Gastrocnemius medialis (tissue), 4 donors: Measurements from ENCODE around the gene PAGE2. TPM values are rescaled to one million over a fixed set of nuclear protein-coding genes. Genes with fewer than 3 reads are reported as not detected.
"Not testable (repeated sequence)": the region's sequence is repeated elsewhere in the genome, so short reads cannot be mapped to it uniquely, and the experiment has no call there.

Experiments used
- ATAC-seq, 2 donors: fragments of 150-250 bp; one replicate each; pipeline ENCODE4 v1.9.1; 2016
- DNase-seq, 2 donors: peaks; one replicate each; pipeline ENCODE4 v3.0.0-alpha.2; 2019
- H3K27ac ChIP-seq, 4 donors: fragments of 200-600 bp; sonication (generic); 1 replicate in 1 of 4; 2 replicates in 3 of 4; pipeline ENCODE4 v1.5.1; 2016 to 2018; ENCODE audit warnings: mild to moderate bottlenecking in 2 of 4, moderate library complexity in 1 of 4
- H3K27me3 ChIP-seq, 3 donors: fragments of 200-600 bp; sonication (generic) in 2 of 3; 1 replicate in 1 of 3; 2 replicates in 2 of 3; pipeline versions ENCODE4 v1.5.1 to v1.6.0; 2016 to 2019; ENCODE audit warnings: mild to moderate bottlenecking in 1 of 3, moderate library complexity in 1 of 3
- H3K36me3 ChIP-seq, 2 donors: fragments of 200-600 bp; sonication (generic) in 1 of 2; one replicate each; pipeline ENCODE4 v1.5.1; 2017 to 2018
- H3K4me1 ChIP-seq, 2 donors: fragments of 200-600 bp; sonication (generic) in 1 of 2; one replicate each; pipeline ENCODE4 v1.5.1; 2016 to 2017; ENCODE audit warnings: mild to moderate bottlenecking in 2 of 2
- H3K4me3 ChIP-seq, 4 donors: fragments of 200-600 bp; sonication (generic) in 3 of 4; 1 replicate in 1 of 4; 2 replicates in 3 of 4; pipeline ENCODE4 v1.5.1; 2016 to 2019; ENCODE audit warnings: mild to moderate bottlenecking in 2 of 4
- H3K9me3 ChIP-seq, 3 donors: fragments of 200-600 bp; sonication (generic) in 2 of 3; 1 replicate in 1 of 3; 2 replicates in 2 of 3; pipeline ENCODE4 v1.5.1; 2016 to 2019
- CTCF ChIP-seq, 5 experiments: fragments of 450-650 bp in 3 of 5; fragments of 200-600 bp in 2 of 5; sonication (generic) in 2 of 5; IDR thresholded peaks in 4 of 5; conservative IDR thresholded peaks in 1 of 5; 1 replicate in 4 of 5; 2 replicates in 1 of 5; pipeline ENCODE4 v1.5.1; 2016 to 2019; ENCODE audit warnings: antibody characterized with exemption in 5 of 5, mild to moderate bottlenecking in 3 of 5, moderate library complexity in 3 of 5
- POLR2A ChIP-seq, 2 donors: fragments of 450-650 bp; IDR thresholded peaks; one replicate each; pipeline ENCODE4 v1.6.1; 2017; ENCODE audit warnings: antibody characterized with exemption in 2 of 2, mild to moderate bottlenecking in 2 of 2, moderate library complexity in 2 of 2
- in situ Hi-C, 4 donors: fragments of 200-750 bp; cut with MboI; loops; one replicate each; pipeline versions ENCODE4 v1.15.0 to v1.8.0; 2017; ENCODE audit warnings: low sequenced_read_pairs in 4 of 4
- intact Hi-C: fragments of 100-400 bp; cut with DNase I; formaldehyde crosslinking; loops from one replicate; pipeline ENCODE4 v1.15.1; 2023; ENCODE audit warnings: low total_unique reads
- total RNA-seq, 4 donors: library from RNA; depleted of rRNA; stranded (reverse); fragments of >200 nt; gene quantifications; one replicate each; pipeline versions ENCODE4 v1.1.0 to v1.2.3, GENCODE V29; 2016

The PAGE2 gene
- not detected for total RNA-seq

DNA sequence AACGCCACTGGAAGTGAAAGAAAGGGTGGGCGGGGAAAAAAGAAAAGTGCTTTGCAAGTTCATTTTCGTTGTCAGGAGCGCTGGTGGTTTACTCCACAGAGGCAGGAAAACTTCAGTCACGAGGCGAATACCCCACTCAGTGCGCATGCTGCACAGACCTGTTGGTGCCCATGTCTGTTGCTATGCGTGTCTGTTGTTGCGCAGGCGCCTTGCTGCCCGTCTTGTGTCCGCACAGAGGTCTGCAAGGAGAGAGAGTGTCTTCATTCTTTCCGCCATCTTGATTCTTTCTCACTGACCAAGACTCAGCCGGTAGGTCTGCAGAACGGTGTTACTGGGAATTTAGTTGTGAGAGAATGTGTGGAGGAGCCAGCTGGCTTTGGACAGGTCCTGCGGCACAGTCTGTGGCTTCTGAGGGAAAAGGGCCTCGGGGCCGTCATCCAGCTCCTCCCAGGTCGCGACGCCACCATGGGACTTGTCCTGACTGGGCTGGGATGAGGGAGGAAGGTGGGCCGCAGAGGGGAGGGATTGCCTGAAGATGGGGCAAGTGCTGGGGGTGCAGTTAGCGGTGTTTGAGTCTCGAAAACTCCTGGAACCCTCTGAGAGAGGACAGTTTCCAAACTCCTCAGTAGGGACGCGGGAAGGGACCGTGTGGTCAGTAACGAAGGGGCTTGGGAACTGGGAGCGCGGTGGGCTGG lies at the start of gene PAGE2:
Gene PAGE2, plus strand, starts transcription at position 224 of the 695 bp plus-strand sequence. CDS start 1,003 bp downstream, outside the sequence.
- intact Hi-C loops = no loop called here
- Histone ChIP-seq H3K4me3 (no peak within 1 kb of the TSS), H3K36me3 (no peaks in the 10 kb centered on the region), H3K4me1 (no peaks in the 10 kb centered on the region), H3K9me3 (peaks cover 0 to 4% (median 0%) of the 10 kb centered on the region in 3 donors), H3K27me3 (no peaks in the 10 kb centered on the region), H3K27ac (no peak within 1 kb of the TSS)
- TF ChIP-seq CTCF (IDR thresholded peaks at IDR 0.05 in 4 of 5, conservative IDR thresholded peaks at IDR 0.05 in 1 of 5) (no peak), POLR2A (IDR thresholded peaks at IDR 0.05) (no peak)
- DNase-seq = no peak
- in situ Hi-C loops = no loop called here
- no peak for ATAC-seq

- H3K4me3 ChIP-seq = no peak overlapping the region
- intact Hi-C loops = no loop called here
- H3K4me1 ChIP-seq = no peaks in the 10 kb centered on the region
- H3K9me3 ChIP-seq = no peaks in the 10 kb centered on the region
- no peak for DNase-seq
- TF ChIP-seq CTCF (IDR thresholded peaks at IDR 0.05 in 4 of 5, conservative IDR thresholded peaks at IDR 0.05 in 1 of 5) (no peak), POLR2A (IDR thresholded peaks at IDR 0.05) (no peak)
- no peaks in the 10 kb centered on the region for H3K27me3 ChIP-seq
- H3K27ac ChIP-seq = no peak overlapping the region
- ATAC-seq = no peak
- no peaks in the 10 kb centered on the region for H3K36me3 ChIP-seq
- in situ Hi-C loops = no loop called here
Measured at GRCh38 chrX:55039471-55039870, 49.3 kb upstream of the PAGE2 start.

GRCh38 chrX:55041514-55041913 lies 47.3 kb upstream of the PAGE2 start:
- DNase-seq = no peak
- H3K36me3 ChIP-seq = no peaks in the 10 kb centered on the region
- TF ChIP-seq CTCF (IDR thresholded peaks at IDR 0.05 in 4 of 5, conservative IDR thresholded peaks at IDR 0.05 in 1 of 5) (no peak), POLR2A (IDR thresholded peaks at IDR 0.05) (no peak)
- H3K4me3 ChIP-seq = no peak overlapping the region
- H3K27me3 ChIP-seq = no peaks in the 10 kb centered on the region
- intact Hi-C loops (no loop called here), in situ Hi-C loops (no loop called here)
- H3K27ac ChIP-seq = no peak overlapping the region
- no peak for ATAC-seq
- no peaks in the 10 kb centered on the region for H3K4me1 ChIP-seq
- no peaks in the 10 kb centered on the region for H3K9me3 ChIP-seq

DNA sequence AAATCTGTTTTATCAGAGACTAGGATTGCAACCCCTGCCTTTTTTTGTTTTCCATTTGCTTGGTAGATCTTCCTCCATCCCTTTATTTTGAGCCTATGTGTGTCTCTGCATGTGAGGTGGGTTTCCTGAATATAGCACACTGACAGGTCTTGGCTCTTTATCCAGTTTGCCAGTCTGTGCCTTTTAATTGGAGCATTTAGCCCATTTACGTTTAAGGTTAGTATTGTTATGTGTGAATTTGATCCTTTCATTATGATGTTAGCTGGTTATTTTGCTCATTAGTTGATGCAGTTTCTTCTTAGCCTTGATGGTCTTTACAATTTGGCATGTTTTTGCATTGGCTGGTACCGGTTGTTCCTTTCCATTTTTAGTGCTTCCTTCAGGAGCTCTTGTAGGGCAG lies 38.2 kb upstream of the PAGE2 start:
- intact Hi-C loops, H3K27ac ChIP-seq, H3K36me3 ChIP-seq, H3K9me3 ChIP-seq, DNase-seq, H3K4me1 ChIP-seq, H3K4me3 ChIP-seq, ATAC-seq, H3K27me3 ChIP-seq: not testable (repeated sequence)
- in situ Hi-C loops = loop anchor here in 2 of 4 donors (10.0 to 25.0 kb wide), 2 partner anchors 156 to 163 kb away; no protein-coding TSS in a partner anchor

DNA sequence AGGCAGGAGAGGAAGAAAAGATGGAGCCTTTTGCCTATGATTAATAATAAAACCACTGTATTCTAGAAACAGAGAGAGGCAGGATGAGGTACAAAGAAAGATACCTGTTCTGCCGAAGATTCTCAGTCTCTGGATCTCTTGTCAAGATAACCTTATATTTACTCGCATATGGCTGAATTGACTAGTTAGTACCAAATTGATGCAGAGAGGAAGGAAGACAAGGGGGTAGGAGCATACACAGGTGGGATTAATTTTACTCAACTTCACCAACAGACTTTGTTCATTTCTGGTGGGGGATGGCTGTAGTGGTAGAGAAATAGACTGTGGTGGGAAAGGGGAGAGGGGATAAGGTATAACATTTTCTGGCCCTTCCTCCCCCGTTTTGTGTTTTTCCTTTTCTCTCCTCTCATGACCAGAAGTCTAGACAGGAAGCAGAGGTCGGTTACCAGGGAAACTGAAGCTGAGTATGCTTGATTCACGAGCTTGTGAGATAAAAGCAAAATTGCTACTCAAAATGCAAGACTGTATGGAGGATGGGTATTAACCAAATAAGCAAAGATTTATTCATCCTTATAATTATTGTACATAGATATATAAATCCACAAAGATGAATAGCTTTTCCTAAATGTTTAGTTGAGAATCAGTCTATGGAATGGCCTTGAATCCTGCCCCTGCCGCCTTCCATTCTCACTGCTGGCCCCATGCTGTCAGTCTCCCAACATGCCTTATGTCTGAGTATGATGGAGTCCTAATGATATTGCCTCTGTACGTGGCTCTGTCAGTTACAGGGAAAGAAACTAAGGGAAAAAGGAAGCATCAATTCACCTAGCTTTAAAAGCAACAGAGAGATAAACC lies 31.8 kb upstream of the PAGE2 start:
- ATAC-seq = no peak
- intact Hi-C loops = loop anchor here (1.0 kb wide), 2 partner anchors 166 to 417 kb away; no protein-coding TSS in a partner anchor

More for the DNA sequence above, 31.8 kb upstream of the PAGE2 start:
- in situ Hi-C loops = loop anchor here in 2 of 4 donors (10.0 to 25.0 kb wide), 2 partner anchors 162 to 170 kb away; no protein-coding TSS in a partner anchor
- H3K4me1 ChIP-seq = no peaks in the 10 kb centered on the region
- H3K9me3 ChIP-seq = no peaks in the 10 kb centered on the region
- H3K36me3 ChIP-seq = no peaks in the 10 kb centered on the region
- no peak overlapping the region for H3K27ac ChIP-seq
- TF ChIP-seq CTCF (IDR thresholded peaks at IDR 0.05 in 4 of 5, conservative IDR thresholded peaks at IDR 0.05 in 1 of 5) (no peak), POLR2A (IDR thresholded peaks at IDR 0.05) (no peak)
- no peak for DNase-seq
- H3K4me3 ChIP-seq = peak overlapping the region in 1 of 4 donors; percentile 32
- H3K27me3 ChIP-seq = no peaks in the 10 kb centered on the region
